H1 (cell line): ENCODE data around the gene SYT13. TPM values are rescaled to one million over a fixed set of nuclear protein-coding genes. Genes with fewer than 3 reads are reported as not detected.

Experiments used
- CTCF ChIA-PET: fragments of 300-600 bp; sonication (Branson Sonifier 250); formaldehyde crosslinking; loops from one replicate; lab custom pipeline; 2021; ENCODE audit not compliant: partially characterized antibody; lab: Charles Lee
- POLR2A ChIA-PET: fragments of 300-600 bp; sonication (Branson Sonifier 250); formaldehyde crosslinking; loops from one replicate; lab custom pipeline; 2021; ENCODE audit warnings: inconsistent platforms; ENCODE audit not compliant: partially characterized antibody; lab: Charles Lee
- DNase-seq, 2 experiments: peaks; one replicate each; pipeline versions ENCODE4 v3.0.0 to v3.0.0-alpha.2; 2010 to 2022; ENCODE audit warnings: low spot score in 2 of 2, low read depth in 1 of 2, mixed read lengths in 1 of 2
- FAIRE-seq: peaks from 2 replicates; lab custom pipeline; 2011; peaks lifted over from hg19 to GRCh38; lab: Jason Lieb, UNC
- H2AFZ ChIP-seq: 2 replicates; pipeline ENCODE4 v1.8.1; 2012; ENCODE audit warnings: low read length, inconsistent platforms
- H2AK5ac ChIP-seq: 2 replicates; pipeline ENCODE4 v1.6.1; 2013; ENCODE audit warnings: low read depth, low read length
- H2BK120ac ChIP-seq: replicated peaks from 2 replicates; pipeline ENCODE3; 2013; ENCODE audit warnings: low read depth, low read length, inconsistent platforms
- H2BK12ac ChIP-seq: 2 replicates; pipeline ENCODE4 v1.6.1; 2013; ENCODE audit warnings: low read depth, low read length
- H2BK15ac ChIP-seq: 2 replicates; pipeline ENCODE4 v1.6.1; 2013; ENCODE audit warnings: low read length
- H2BK20ac ChIP-seq: 2 replicates; pipeline ENCODE4 v1.6.1; 2013; ENCODE audit warnings: low read length
- H2BK5ac ChIP-seq: 2 replicates; pipeline ENCODE4 v1.6.1; 2013; ENCODE audit warnings: low read depth, low read length
- H3K14ac ChIP-seq: 2 replicates; pipeline ENCODE4 v1.6.1; 2013; ENCODE audit warnings: inconsistent platforms; ENCODE audit not compliant: insufficient read length
- H3K18ac ChIP-seq: 2 replicates; pipeline ENCODE4 v1.6.1; 2013; ENCODE audit warnings: low read length; ENCODE audit errors: extremely low read depth
- H3K23ac ChIP-seq: 2 replicates; pipeline ENCODE4 v1.6.1; 2013; ENCODE audit warnings: inconsistent platforms; ENCODE audit not compliant: insufficient read length
- H3K23me2 ChIP-seq: 2 replicates; pipeline ENCODE4 v1.6.1; 2013; ENCODE audit warnings: low read depth, low read length
- H3K27ac ChIP-seq: 2 replicates; pipeline ENCODE4 v1.6.1; 2011; ENCODE audit warnings: low read depth, low read length, inconsistent platforms
- H3K27me3 ChIP-seq, 4 experiments: replicated peaks in 1 of 4; 1 replicate in 1 of 4; 2 replicates in 3 of 4; pipeline versions ENCODE4 v1.6.1 to v1.8.1; 2011 to 2013; ENCODE audit warnings: low read length in 3 of 4, mild to moderate bottlenecking in 3 of 4, inconsistent platforms in 2 of 4, mixed read lengths in 2 of 4, moderate library complexity in 1 of 4; ENCODE audit not compliant: control insufficient read depth in 3 of 4, insufficient read depth in 3 of 4; ENCODE audit errors: extremely low read depth in 1 of 4
- H3K36me3 ChIP-seq, 4 experiments: 2 replicates each; pipeline versions ENCODE4 v1.6.1 to v1.8.1; 2011 to 2013; ENCODE audit warnings: mild to moderate bottlenecking in 4 of 4, low read length in 3 of 4, moderate library complexity in 2 of 4, control low read depth in 1 of 4, inconsistent platforms in 1 of 4; ENCODE audit not compliant: insufficient read depth in 4 of 4, control insufficient read depth in 2 of 4
- H3K4ac ChIP-seq: replicated peaks from 2 replicates; pipeline ENCODE3; 2013; ENCODE audit warnings: low read length, low read depth, mixed read lengths, inconsistent platforms; ENCODE audit not compliant: insufficient read length
- H3K4me1 ChIP-seq, 4 experiments: replicated peaks in 1 of 4; 1 replicate in 1 of 4; 2 replicates in 3 of 4; pipeline versions ENCODE4 v1.6.1 to v1.8.1; 2011 to 2013; ENCODE audit warnings: low read length in 3 of 4, inconsistent platforms in 2 of 4, mixed read lengths in 1 of 4; ENCODE audit not compliant: insufficient read depth in 4 of 4, control insufficient read depth in 3 of 4
- H3K4me2 ChIP-seq, 2 experiments: 2 replicates each; pipeline versions ENCODE4 v1.6.1 to v1.8.1; 2011 to 2013; ENCODE audit warnings: low read depth in 2 of 2, low read length in 2 of 2, control low read depth in 1 of 2, inconsistent platforms in 1 of 2, mild to moderate bottlenecking in 1 of 2; ENCODE audit not compliant: insufficient read depth in 1 of 2
- H3K4me3 ChIP-seq, 4 experiments: fragments of 200-600, 300-600 bp in 1 of 4; sonication (generic), shearing (Covaris generic), sonication (Bioruptor Twin) in 1 of 4; 2 replicates each; pipeline versions ENCODE4 v1.5.1 to v1.8.1; 2011 to 2016; ENCODE audit warnings: low read length in 4 of 4, low read depth in 3 of 4, control low read depth in 2 of 4, inconsistent platforms in 2 of 4, mild to moderate bottlenecking in 2 of 4, mixed read lengths in 1 of 4, moderate library complexity in 1 of 4; ENCODE audit not compliant: insufficient read depth in 2 of 4; ENCODE audit errors: extremely low read depth in 1 of 4
- H3K56ac ChIP-seq: replicated peaks from 2 replicates; pipeline ENCODE3; 2013; ENCODE audit warnings: low read depth, mild to moderate bottlenecking, mixed read lengths, low read length, inconsistent platforms; ENCODE audit not compliant: insufficient read length
- H3K79me1 ChIP-seq: 2 replicates; pipeline ENCODE4 v1.6.1; 2013; ENCODE audit warnings: low read depth, low read length, control low read depth
- H3K79me2 ChIP-seq, 2 experiments: 2 replicates each; pipeline versions ENCODE4 v1.6.1 to v1.8.1; 2012 to 2013; ENCODE audit warnings: low read length in 2 of 2, mild to moderate bottlenecking in 2 of 2, inconsistent platforms in 1 of 2; ENCODE audit not compliant: insufficient read depth in 2 of 2, control insufficient read depth in 1 of 2
- H3K9ac ChIP-seq, 4 experiments: replicated peaks in 1 of 4; 1 replicate in 1 of 4; 2 replicates in 3 of 4; pipeline versions ENCODE4 v1.6.1 to v1.8.1; 2011 to 2013; ENCODE audit warnings: low read depth in 3 of 4, low read length in 3 of 4, control low read depth in 2 of 4, mild to moderate bottlenecking in 2 of 4, moderate library complexity in 2 of 4, inconsistent platforms in 1 of 4; ENCODE audit errors: extremely low read depth in 1 of 4
- H3K9me3 ChIP-seq, 2 experiments: 2 replicates each; pipeline versions ENCODE4 v1.6.1 to v1.8.1; 2012 to 2013; ENCODE audit warnings: mild to moderate bottlenecking in 2 of 2, moderate library complexity in 2 of 2, control low read depth in 1 of 2, inconsistent platforms in 1 of 2, low read depth in 1 of 2, low read length in 1 of 2, mixed read lengths in 1 of 2; ENCODE audit not compliant: insufficient read depth in 2 of 2
- H4K20me1 ChIP-seq, 2 experiments: replicated peaks in 1 of 2; 2 replicates each; pipeline versions ENCODE3 to v1.8.1; 2011 to 2013; ENCODE audit warnings: inconsistent platforms in 2 of 2, low read length in 2 of 2, mild to moderate bottlenecking in 1 of 2; ENCODE audit not compliant: insufficient read depth in 2 of 2, control insufficient read depth in 1 of 2
- H4K5ac ChIP-seq: 2 replicates; pipeline ENCODE4 v1.6.1; 2013; ENCODE audit warnings: low read length, low read depth, mixed read lengths, inconsistent platforms; ENCODE audit not compliant: insufficient read length
- H4K8ac ChIP-seq: 2 replicates; pipeline ENCODE4 v1.8.0; 2013; ENCODE audit warnings: mild to moderate bottlenecking, moderate library complexity, low read length, inconsistent platforms; ENCODE audit not compliant: insufficient read depth; ENCODE audit errors: extremely low read depth
- H4K91ac ChIP-seq: replicated peaks from 2 replicates; pipeline ENCODE3; 2013; ENCODE audit warnings: low read length, mixed read lengths, inconsistent platforms; ENCODE audit not compliant: insufficient read length
- ASH2L ChIP-seq: fragments of 200-600, 300-600 bp; sonication (generic); IDR thresholded peaks from one replicate; pipeline ENCODE4 v1.7.1; 2017; ENCODE audit warnings: low read length
- CBX5 ChIP-seq: fragments of 300-800, 300-1000 bp; sonication (generic); IDR thresholded peaks from 2 replicates; pipeline ENCODE4 v1.7.1; 2016; ENCODE audit warnings: antibody characterized with exemption, low read length, low read depth
- CBX8 ChIP-seq: fragments of 300-800, 300-1000 bp; sonication (generic); IDR thresholded peaks from 2 replicates; pipeline ENCODE4 v1.7.1; 2016; ENCODE audit warnings: low read depth, low read length, borderline replicate concordance
- CHD2 ChIP-seq: IDR thresholded peaks from 2 replicates; pipeline ENCODE4 v1.6.1; 2012; ENCODE audit warnings: low read length, improper control_type of control experiment
- E2F6 ChIP-seq: IDR thresholded peaks from 2 replicates; pipeline ENCODE4 v1.6.1; 2012; ENCODE audit warnings: inconsistent platforms
- JUN ChIP-seq: IDR thresholded peaks from 2 replicates; pipeline ENCODE4 v1.6.1; 2011; ENCODE audit warnings: low read depth, mild to moderate bottlenecking, improper control_type of control experiment, low read length
- KDM1A ChIP-seq: fragments of 200-600, 300-600 bp; sonication (generic); IDR thresholded peaks from 2 replicates; pipeline ENCODE4 v1.7.1; 2016; ENCODE audit warnings: mild to moderate bottlenecking, low read length, borderline replicate concordance
- POU5F1 ChIP-seq: IDR thresholded peaks from 2 replicates; pipeline ENCODE4 v1.6.1; 2011; ENCODE audit warnings: low read depth, mild to moderate bottlenecking, low read length, moderate library complexity
- RAD21 ChIP-seq, 2 experiments: IDR thresholded peaks in 1 of 2; conservative IDR thresholded peaks in 1 of 2; 2 replicates each; pipeline ENCODE4 v1.6.1; 2011; ENCODE audit warnings: low read depth in 2 of 2, low read length in 2 of 2, improper control_type of control experiment in 1 of 2, inconsistent platforms in 1 of 2, mild to moderate bottlenecking in 1 of 2, moderate library complexity in 1 of 2
- RFX5 ChIP-seq: IDR thresholded peaks from 2 replicates; pipeline ENCODE4 v1.6.1; 2011; ENCODE audit warnings: low read depth, low read length, improper control_type of control experiment, borderline replicate concordance
- SIX5 ChIP-seq: IDR thresholded peaks from 2 replicates; pipeline ENCODE4 v1.6.1; 2011; ENCODE audit warnings: mild to moderate bottlenecking, low read depth, low read length
- SP2 ChIP-seq: IDR thresholded peaks from 2 replicates; pipeline ENCODE4 v1.6.1; 2012; ENCODE audit warnings: mild to moderate bottlenecking, low read length, inconsistent platforms
- SUZ12 ChIP-seq: fragments of 200-600 bp; sonication (generic); IDR thresholded peaks from 2 replicates; pipeline ENCODE4 v1.6.1; 2012; ENCODE audit warnings: mild to moderate bottlenecking, inconsistent platforms, low read length, moderate library complexity, mixed read lengths
- TBP ChIP-seq: IDR thresholded peaks from 2 replicates; pipeline ENCODE4 v1.6.1; 2011; ENCODE audit warnings: low read depth, low read length, improper control_type of control experiment
- TCF12 ChIP-seq: IDR thresholded peaks from 2 replicates; pipeline ENCODE4 v1.6.1; 2011; ENCODE audit warnings: low read depth, mild to moderate bottlenecking, low read length
- WGBS, 2 experiments: shearing (Covaris generic) in 1 of 2; methylation state at CpG; one replicate each; pipeline versions ENCODE4 v1.1.6 to v1.1.7; 2013 to 2015; ENCODE audit warnings: low lambda C conversion rate in 2 of 2, mixed read lengths in 2 of 2, inconsistent platforms in 1 of 2, low coverage in 1 of 2, missing lambda C conversion rate in 1 of 2; ENCODE audit not compliant: insufficient replicate concordance in 2 of 2, insufficient coverage in 1 of 2, insufficient read length in 1 of 2; ENCODE audit errors: extremely low coverage in 1 of 2, missing lambda C conversion rate in 1 of 2; 5-methylcytosine and 5-hydroxymethylcytosine counted together
- polyA plus RNA-seq, 7 experiments: library from polyadenylated mRNA; depleted of rRNA in 3 of 7; stranded (reverse) in 5 of 7; unstranded in 2 of 7; fragments of >200 nt in 5 of 7; fragments of 200-250 nt in 2 of 7; gene quantifications; 1 replicate in 5 of 7; 2 replicates in 1 of 7; 4 replicates in 1 of 7; pipeline versions ENCODE4 v1.2.1 to v1.2.3, GENCODE V29; 2011 to 2013; ENCODE audit warnings: missing spikeins in 2 of 7, mixed read lengths in 2 of 7
- total RNA-seq: library from RNA; stranded (reverse); fragmentation: NEBNext Ultra II Directional; extraction: Animal tissue kit (Norgen Biotek cat#: 25700); gene quantifications from 2 replicates; pipeline ENCODE4 v1.2.1, GENCODE V29; 2021

SYT13 gene
- total and polyA plus RNA-seq, 2 of the 8 experiments (the other 6 are each of a cell fraction or from before 2014, with no cell fraction given) = 4.8 to 13.2 TPM

GRCh38 chr11:45294499-45294898 is 8.4 kb upstream of the SYT13 start:
- no peak overlapping the region for H3K4me2 ChIP-seq
- no peak for FAIRE-seq
- CTCF ChIA-PET = interaction anchor here (0.7 to 4.3 kb wide), 15 partner anchors 8 to 184 kb away, joined by 3 to 15 read pairs (median 4); partner anchors contain the start of gene SYT13
- TF ChIP-seq CBX8 = no peak
- TF ChIP-seq KDM1A = no peak
- no peak for TF ChIP-seq SUZ12
- TF ChIP-seq TBP = no peak
- TF ChIP-seq CHD2 = no peak
- no peak for TF ChIP-seq JUN
- no peak for TF ChIP-seq CBX5
- no peak for TF ChIP-seq SIX5
- no peak for TF ChIP-seq TCF12
- no peak for TF ChIP-seq RFX5
- TF ChIP-seq POU5F1 = no peak
- TF ChIP-seq SP2 = no peak
- no peak for TF ChIP-seq E2F6
- TF ChIP-seq ASH2L = no peak
- TF ChIP-seq RAD21 (IDR thresholded peaks at IDR 0.05 in 1 of 2, conservative IDR thresholded peaks at IDR 0.05 in 1 of 2; ENCODE audit: low read depth in 2 of 2, low read length in 2 of 2) = no peak

More at GRCh38 chr11:45294499-45294898, 8.4 kb upstream of the SYT13 start:
- no peaks in the 10 kb centered on the region for H3K79me1 ChIP-seq
- H3K27me3 ChIP-seq = peaks cover 0 to under 1% (median 0%) of the 10 kb centered on the region in 4 experiments; a peak in 3 of 7 replicates
- no peaks in the 10 kb centered on the region for H4K20me1 ChIP-seq
- no peak overlapping the region for H3K4ac ChIP-seq
- H3K9me3 ChIP-seq = no peaks in the 10 kb centered on the region
- no peak overlapping the region for H3K9ac ChIP-seq
- H3K18ac ChIP-seq = no peak overlapping the region
- H4K91ac ChIP-seq = no peak overlapping the region
- H3K56ac ChIP-seq = no peak overlapping the region
- no peak overlapping the region for H2BK120ac ChIP-seq
- H3K79me2 ChIP-seq = no peaks in the 10 kb centered on the region
- H2BK5ac ChIP-seq = no peak overlapping the region
- no peak overlapping the region for H3K4me3 ChIP-seq
- no peaks in the 10 kb centered on the region for H3K36me3 ChIP-seq
- H2AK5ac ChIP-seq = no peak overlapping the region
- H4K5ac ChIP-seq = no peak overlapping the region
- H4K8ac ChIP-seq = no peak overlapping the region
- H3K23me2 ChIP-seq = no peaks in the 10 kb centered on the region
- WGBS, 2 experiments = 91% methylated on average over 4 of the region's 4 CpGs; no CpG with 5 or more reads in 1 of the 2 experiments
- no peak overlapping the region for H3K14ac ChIP-seq
- POLR2A ChIA-PET = no interaction called here
- peaks cover 0 to 3% (median 1%) of the 10 kb centered on the region in 4 experiments; a peak in 3 of 7 replicates for H3K4me1 ChIP-seq
- no peak overlapping the region; the same call in 1 of the 2 replicates for H2BK12ac ChIP-seq
- H3K27ac ChIP-seq = no peak overlapping the region
- DNase-seq = no peak
- H2BK15ac ChIP-seq = no peak overlapping the region
- H2BK20ac ChIP-seq = no peak overlapping the region
- no peak overlapping the region for H3K23ac ChIP-seq
- H2AFZ ChIP-seq = no peak overlapping the region
